Upper lobe of right lung (tissue), 1 donor: Measurements from ENCODE around the gene RASSF1. TPM values are rescaled to one million over a fixed set of nuclear protein-coding genes. Genes with fewer than 3 reads are reported as not detected.

Experiments
- ATAC-seq: fragments of 200-7000 bp; cut with Tn5 transposase; one replicate; pipeline ENCODE4 v1.9.1; 2020; ENCODE audit warnings: mild to moderate bottlenecking, moderate library complexity
- DNase-seq: peaks from one replicate; pipeline ENCODE4 v3.0.0-alpha.2; 2020
- H3K27ac ChIP-seq: fragments of 200-600 bp; one replicate; pipeline ENCODE4 v1.8.0; 2022
- H3K27me3 ChIP-seq: fragments of 200-600 bp; one replicate; pipeline ENCODE4 v1.8.0; 2022; ENCODE audit warnings: mild to moderate bottlenecking
- H3K36me3 ChIP-seq: fragments of 200-600 bp; one replicate; pipeline ENCODE4 v1.8.0; 2022
- H3K4me1 ChIP-seq: fragments of 200-600 bp; one replicate; pipeline ENCODE4 v1.8.0; 2022
- H3K4me3 ChIP-seq: fragments of 200-600 bp; one replicate; pipeline ENCODE4 v1.8.0; 2022; ENCODE audit warnings: mild to moderate bottlenecking
- H3K9me3 ChIP-seq: fragments of 200-600 bp; one replicate; pipeline ENCODE4 v1.8.0; 2022
- intact Hi-C: fragments of 100-400 bp; cut with DNase I; formaldehyde crosslinking; loops from one replicate; pipeline ENCODE4 v1.11.0; 2022
- total RNA-seq: library from RNA; stranded (reverse); fragmentation: NEBNext Ultra II Directional; extraction: Animal tissue kit (Norgen Biotek cat#: 25700); gene quantifications from one replicate; pipeline ENCODE4 v1.2.1, GENCODE V29; 2021
- TF ChIP-seq, protein P1 (sequence below): fragments of 200-600 bp; IDR thresholded peaks from one replicate; pipeline ENCODE4 v1.8.0; 2022; ENCODE audit warnings: antibody characterized with exemption
- donor health status: DM: no; HTN: yes; CAD: no; lungs with severe emphysema.

RASSF1 gene
- total RNA-seq, 1 donor from 2014 or later: 39.1 TPM

DNA sequence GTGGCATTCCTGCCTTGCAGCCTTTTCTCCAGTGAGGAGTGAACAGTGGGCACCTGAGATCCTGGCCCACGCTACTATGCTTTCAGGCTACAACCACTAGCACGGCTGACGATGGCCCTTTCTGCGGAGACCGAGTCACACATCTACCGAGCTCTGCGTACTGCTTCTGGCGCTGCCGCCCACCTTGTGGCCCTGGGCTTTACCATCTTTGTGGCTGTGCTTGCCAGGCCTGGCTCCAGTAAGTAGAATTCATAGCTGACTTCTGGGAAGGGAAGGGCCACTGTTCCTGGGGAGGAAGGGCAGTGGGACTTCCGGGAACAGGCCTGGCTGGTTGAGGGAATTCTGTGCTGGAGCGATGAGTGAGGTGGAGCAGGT lies 10.7 kb upstream of the RASSF1 start:
- DNase-seq (no peak), ATAC-seq (no peak)
- H3K4me1 ChIP-seq: peaks cover 33% of the 10 kb centered on the region
- peak overlapping the region; percentile 73 for H3K4me3 ChIP-seq
- intact Hi-C loops: no loop called here
- TF ChIP-seq, protein P1, sequence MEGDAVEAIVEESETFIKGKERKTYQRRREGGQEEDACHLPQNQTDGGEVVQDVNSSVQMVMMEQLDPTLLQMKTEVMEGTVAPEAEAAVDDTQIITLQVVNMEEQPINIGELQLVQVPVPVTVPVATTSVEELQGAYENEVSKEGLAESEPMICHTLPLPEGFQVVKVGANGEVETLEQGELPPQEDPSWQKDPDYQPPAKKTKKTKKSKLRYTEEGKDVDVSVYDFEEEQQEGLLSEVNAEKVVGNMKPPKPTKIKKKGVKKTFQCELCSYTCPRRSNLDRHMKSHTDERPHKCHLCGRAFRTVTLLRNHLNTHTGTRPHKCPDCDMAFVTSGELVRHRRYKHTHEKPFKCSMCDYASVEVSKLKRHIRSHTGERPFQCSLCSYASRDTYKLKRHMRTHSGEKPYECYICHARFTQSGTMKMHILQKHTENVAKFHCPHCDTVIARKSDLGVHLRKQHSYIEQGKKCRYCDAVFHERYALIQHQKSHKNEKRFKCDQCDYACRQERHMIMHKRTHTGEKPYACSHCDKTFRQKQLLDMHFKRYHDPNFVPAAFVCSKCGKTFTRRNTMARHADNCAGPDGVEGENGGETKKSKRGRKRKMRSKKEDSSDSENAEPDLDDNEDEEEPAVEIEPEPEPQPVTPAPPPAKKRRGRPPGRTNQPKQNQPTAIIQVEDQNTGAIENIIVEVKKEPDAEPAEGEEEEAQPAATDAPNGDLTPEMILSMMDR: no peak
- H3K36me3 ChIP-seq: peaks cover 55% of the 10 kb centered on the region
- H3K27me3 ChIP-seq: no peaks in the 10 kb centered on the region
- H3K27ac ChIP-seq: peak overlapping the region; percentile 92
- H3K9me3 ChIP-seq: no peaks in the 10 kb centered on the region

DNA sequence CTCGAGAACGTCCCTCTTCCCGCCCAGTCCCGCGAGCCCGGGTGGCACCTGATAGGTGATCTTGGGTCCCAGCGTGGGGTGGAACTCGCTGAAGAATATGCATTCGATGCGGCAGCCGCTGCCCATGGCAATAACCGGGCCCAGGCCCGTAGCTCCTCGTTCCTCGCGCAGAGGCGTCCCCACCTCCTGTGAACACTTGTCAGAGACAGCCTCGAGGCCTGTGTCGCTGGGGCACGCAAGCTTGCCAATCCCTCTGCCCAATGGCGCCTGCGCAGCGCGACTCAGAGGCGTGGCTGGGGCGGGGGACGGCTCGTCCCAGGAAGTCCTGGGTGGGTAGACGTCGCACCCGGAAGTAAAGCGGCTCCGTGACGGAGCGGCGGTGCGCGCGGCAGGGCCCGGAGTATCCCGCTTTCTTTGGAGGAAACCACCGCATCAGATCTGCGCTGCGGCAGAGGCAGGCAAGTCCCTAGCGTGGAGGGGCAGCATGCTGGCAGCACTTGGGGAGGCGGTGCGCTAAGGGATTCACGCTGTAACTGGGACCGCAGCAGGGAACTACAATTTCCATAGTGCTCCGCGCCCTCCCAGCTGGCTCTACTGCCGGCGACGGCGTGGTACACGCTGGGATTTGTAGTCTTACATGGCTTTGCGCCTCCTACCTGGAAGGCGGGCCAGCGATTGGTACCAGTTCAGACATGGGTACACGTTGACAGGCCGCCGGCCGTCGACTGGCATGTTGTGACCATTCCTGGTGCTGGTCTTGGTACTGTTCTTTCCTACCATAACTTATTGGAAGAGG lies 10.1 kb upstream of the RASSF1 start, which contains the start of the genes CYB561D2 and NPRL2:
CYB561D2 (plus strand) TSS at position 336 of the 796 bp plus-strand sequence. CDS start 572 bp downstream, outside the sequence.
NPRL2 (minus strand) TSS at position 249 of the 796 bp plus-strand sequence; CDS start at position 126, 123 bp downstream.
- peaks cover 51% of the 10 kb centered on the region for H3K36me3 ChIP-seq
- peaks cover 32% of the 10 kb centered on the region for H3K4me1 ChIP-seq
- TF ChIP-seq, protein P1: no peak
- DNase-seq: peak; percentile 99
- peak within 1 kb of the TSS; percentile 73 for H3K4me3 ChIP-seq
- H3K9me3 ChIP-seq: no peaks in the 10 kb centered on the region
- peak; percentile 95 for ATAC-seq
- intact Hi-C loops: no loop called here
- no peaks in the 10 kb centered on the region for H3K27me3 ChIP-seq
- peak within 1 kb of the TSS; percentile 92 for H3K27ac ChIP-seq

GRCh38 chr3:50350213-50350526 lies 9.5 kb upstream of the RASSF1 start:
- intact Hi-C loops: no loop called here
- TF ChIP-seq, protein P1: no peak
- peaks cover 32% of the 10 kb centered on the region for H3K4me1 ChIP-seq
- H3K36me3 ChIP-seq: peaks cover 46% of the 10 kb centered on the region
- ATAC-seq (no peak), DNase-seq (no peak)
- H3K27ac ChIP-seq: peak overlapping the region; percentile 92
- H3K4me3 ChIP-seq: peak overlapping the region; percentile 73
- H3K9me3 ChIP-seq: no peaks in the 10 kb centered on the region
- H3K27me3 ChIP-seq: no peaks in the 10 kb centered on the region

GRCh38 chr3:50347187-50347813 lies 6.7 kb upstream of the RASSF1 start:
- no peak overlapping the region for H3K4me3 ChIP-seq
- H3K4me1 ChIP-seq: peaks cover 35% of the 10 kb centered on the region
- peak; percentile 8 for ATAC-seq
- TF ChIP-seq, protein P1: peak; percentile 60
- intact Hi-C loops: no loop called here
- H3K36me3 ChIP-seq: peaks cover 20% of the 10 kb centered on the region
- no peaks in the 10 kb centered on the region for H3K9me3 ChIP-seq
- no peak overlapping the region for H3K27ac ChIP-seq
- H3K27me3 ChIP-seq: no peaks in the 10 kb centered on the region
- peak; percentile 85 for DNase-seq

GRCh38 chr3:50345586-50346234 lies 5.1 kb upstream of the RASSF1 start, which contains the start of gene ZMYND10:
TSS of gene ZMYND10 (minus strand) at chr3:50345732. CDS start at chr3:50345579, 153 bp downstream.
- no peaks in the 10 kb centered on the region for H3K27me3 ChIP-seq
- TF ChIP-seq, protein P1: no peak
- peak within 1 kb of the TSS; percentile 39 for H3K27ac ChIP-seq
- intact Hi-C loops: no loop called here
- peak within 1 kb of the TSS; percentile 39 for H3K4me3 ChIP-seq
- H3K9me3 ChIP-seq: no peaks in the 10 kb centered on the region
- H3K36me3 ChIP-seq: peaks cover 20% of the 10 kb centered on the region
- ATAC-seq: peak; percentile 48
- DNase-seq: peak; percentile 88
- peaks cover 36% of the 10 kb centered on the region for H3K4me1 ChIP-seq
